ENCODE data around the gene TFAP2C. TPM values are rescaled to one million over a fixed set of nuclear protein-coding genes. Genes with fewer than 3 reads are reported as not detected.
A peak's percentile ranks its signal among the peaks of the same experiment; 100 is the strongest.

The TFAP2C gene
- total RNA-seq, 1 experiment from 2014 or later = 37.6 TPM

GRCh38 chr20:56595746-56596475, 33.2 kb upstream of the TFAP2C start:
- Histone ChIP-seq H3K4me2 (ENCODE audit: low read length) (no peak overlapping the region), H4K20me1 (ENCODE audit: low read length) (no peaks in the 10 kb centered on the region), H3K79me2 (ENCODE audit: low read length) (no peaks in the 10 kb centered on the region), H3K27me3 (ENCODE audit: low read length) (no peaks in the 10 kb centered on the region), H3F3A (ENCODE audit: low read length, unreplicated experiment) (no peaks in the 10 kb centered on the region), H3K9ac (ENCODE audit: low read length) (no peak overlapping the region), H3K4me1 (ENCODE audit: insufficient read depth, low read length) (peaks cover 22% of the 10 kb centered on the region), H3K4me3 (ENCODE audit: low read length) (no peak overlapping the region), H2AFZ (ENCODE audit: low read length) (no peak overlapping the region), H3K27ac (ENCODE audit: low read length) (no peak overlapping the region), H3K36me3 (ENCODE audit: low read depth, low read length) (no peaks in the 10 kb centered on the region), H3K9me3 (ENCODE audit: low read length) (no peaks in the 10 kb centered on the region), H3K9me2 (replicated peaks; ENCODE audit: low read length) (no peaks in the 10 kb centered on the region)
- TF ChIP-seq EZH2 (IDR thresholded peaks at IDR 0.05; ENCODE audit: low read length, unreplicated experiment) = no peak
- TF ChIP-seq EZH2phosphoT487 (IDR thresholded peaks at IDR 0.05; ENCODE audit: borderline replicate concordance, low read length) = no peak
- TF ChIP-seq CTCF (conservative IDR thresholded peaks at IDR 0.05; ENCODE audit: low read depth, low read length) = no peak
- CTCF ChIA-PET = no interaction called here
- POLR2A ChIA-PET (ENCODE audit: unreplicated experiment) = no interaction called here
- BruUV-seq (replicated peaks) = no TSS peak
- ATAC-seq (no peak), DNase-seq (no peak)
- intact Hi-C loops (cut with micrococcal nuclease) = no loop called here

GRCh38 chr20:56601166-56601565, 27.9 kb upstream of the TFAP2C start:
- intact Hi-C loops (cut with micrococcal nuclease) = no loop called here
- peak overlapping the region; percentile 41; the same call in 1 of the 2 replicates for H2AFZ ChIP-seq (ENCODE audit: low read length)
- POLR2A ChIA-PET (ENCODE audit: unreplicated experiment) = interaction anchor here (0.6 kb wide), 1 partner anchor 10 kb away, joined by 5 read pairs; no protein-coding TSS in a partner anchor
- H3K9me2 ChIP-seq (replicated peaks; ENCODE audit: low read length) = no peaks in the 10 kb centered on the region
- H3K36me3 ChIP-seq (ENCODE audit: low read depth, low read length) = no peaks in the 10 kb centered on the region
- ATAC-seq (no peak), DNase-seq (peak; percentile 43)
- H3K9me3 ChIP-seq (ENCODE audit: low read length) = no peaks in the 10 kb centered on the region
- no TSS peak for BruUV-seq (replicated peaks)
- CTCF ChIA-PET = no interaction called here
- no peaks in the 10 kb centered on the region for H3K27me3 ChIP-seq (ENCODE audit: low read length)
- TF ChIP-seq CTCF (conservative IDR thresholded peaks at IDR 0.05; ENCODE audit: low read depth, low read length) = no peak
- no peak for TF ChIP-seq EZH2phosphoT487 (IDR thresholded peaks at IDR 0.05; ENCODE audit: borderline replicate concordance, low read length)
- no peak for TF ChIP-seq EZH2 (IDR thresholded peaks at IDR 0.05; ENCODE audit: low read length, unreplicated experiment)
- H4K20me1 ChIP-seq (ENCODE audit: low read length) = no peaks in the 10 kb centered on the region
- no peaks in the 10 kb centered on the region for H3K79me2 ChIP-seq (ENCODE audit: low read length)
- no peak overlapping the region for H3K9ac ChIP-seq (ENCODE audit: low read length)
- H3F3A ChIP-seq (ENCODE audit: low read length, unreplicated experiment) = peaks cover 6% of the 10 kb centered on the region
- peaks cover 24% of the 10 kb centered on the region for H3K4me1 ChIP-seq (ENCODE audit: insufficient read depth, low read length)
- H3K4me2 ChIP-seq (ENCODE audit: low read length) = no peak overlapping the region
- no peak overlapping the region for H3K27ac ChIP-seq (ENCODE audit: low read length)
- H3K4me3 ChIP-seq (ENCODE audit: low read length) = no peak overlapping the region

- ATAC-seq = no peak
- no peaks in the 10 kb centered on the region for H3K9me3 ChIP-seq (ENCODE audit: low read length)
- H3K27ac ChIP-seq (ENCODE audit: low read length) = no peak overlapping the region
- POLR2A ChIA-PET (ENCODE audit: unreplicated experiment) = no interaction called here
- no peak overlapping the region for H3K9ac ChIP-seq (ENCODE audit: low read length)
- H4K20me1 ChIP-seq (ENCODE audit: low read length) = no peaks in the 10 kb centered on the region
- CTCF ChIA-PET = no interaction called here
- no peak overlapping the region for H3K4me3 ChIP-seq (ENCODE audit: low read length)
- no TSS peak for BruUV-seq (replicated peaks)
- no peak for DNase-seq
- intact Hi-C loops (cut with micrococcal nuclease) = no loop called here
- no peaks in the 10 kb centered on the region for H3K9me2 ChIP-seq (replicated peaks; ENCODE audit: low read length)
- H3K27me3 ChIP-seq (ENCODE audit: low read length) = no peaks in the 10 kb centered on the region
- peaks cover 45% of the 10 kb centered on the region for H3K4me1 ChIP-seq (ENCODE audit: insufficient read depth, low read length)
- no peaks in the 10 kb centered on the region for H3K79me2 ChIP-seq (ENCODE audit: low read length)
- H3K36me3 ChIP-seq (ENCODE audit: low read depth, low read length) = no peaks in the 10 kb centered on the region
- TF ChIP-seq EZH2phosphoT487 (IDR thresholded peaks at IDR 0.05; ENCODE audit: borderline replicate concordance, low read length) (no peak), CTCF (conservative IDR thresholded peaks at IDR 0.05; ENCODE audit: low read depth, low read length) (no peak), EZH2 (IDR thresholded peaks at IDR 0.05; ENCODE audit: low read length, unreplicated experiment) (no peak)
- no peak overlapping the region for H2AFZ ChIP-seq (ENCODE audit: low read length)
- H3K4me2 ChIP-seq (ENCODE audit: low read length) = no peak overlapping the region
- H3F3A ChIP-seq (ENCODE audit: low read length, unreplicated experiment) = peaks cover 13% of the 10 kb centered on the region
Observed at GRCh38 chr20:56604673-56605072, 24.4 kb upstream of the TFAP2C start.

All from PC-3 (cell line).